Lower leg skin (tissue), 3 donors: ENCODE results near the gene CAMKK1.

Experiments used
- POLR2A ChIP-seq, 2 donors: fragments of 450-650 bp; IDR thresholded peaks; one replicate each; pipeline ENCODE4 v1.6.1; 2016 to 2017; ENCODE audit warnings: antibody characterized with exemption in 2 of 2, mild to moderate bottlenecking in 1 of 2, moderate library complexity in 1 of 2
- TF ChIP-seq, protein P1 (sequence below), 3 donors: fragments of 450-650 bp; IDR thresholded peaks; one replicate each; pipeline ENCODE4 v1.5.1; 2016; ENCODE audit warnings: antibody characterized with exemption in 3 of 3, mild to moderate bottlenecking in 3 of 3, moderate library complexity in 2 of 3

DNA sequence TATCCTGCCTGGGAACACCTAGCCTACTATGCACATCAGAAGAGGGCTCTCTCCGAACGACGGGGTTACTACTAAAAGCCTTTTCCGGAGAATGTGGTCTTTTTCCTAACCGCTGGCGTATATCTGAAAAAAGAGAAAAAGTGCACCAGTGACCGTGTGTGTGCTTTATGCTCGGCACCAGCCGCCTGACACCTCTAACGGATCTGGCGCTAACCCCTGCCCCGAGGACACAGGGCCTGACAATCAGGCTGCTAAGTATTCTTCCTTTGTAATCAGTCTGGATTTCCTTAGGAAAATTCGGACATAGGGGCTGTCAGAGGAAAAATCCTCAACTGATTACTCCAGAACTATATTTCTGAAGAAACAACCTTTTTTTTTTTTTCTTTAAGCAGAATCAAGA, 78.5 kb downstream of the CAMKK1 start:
- TF ChIP-seq POLR2A (IDR thresholded peaks at IDR 0.05): no peak
- TF ChIP-seq, protein P1, sequence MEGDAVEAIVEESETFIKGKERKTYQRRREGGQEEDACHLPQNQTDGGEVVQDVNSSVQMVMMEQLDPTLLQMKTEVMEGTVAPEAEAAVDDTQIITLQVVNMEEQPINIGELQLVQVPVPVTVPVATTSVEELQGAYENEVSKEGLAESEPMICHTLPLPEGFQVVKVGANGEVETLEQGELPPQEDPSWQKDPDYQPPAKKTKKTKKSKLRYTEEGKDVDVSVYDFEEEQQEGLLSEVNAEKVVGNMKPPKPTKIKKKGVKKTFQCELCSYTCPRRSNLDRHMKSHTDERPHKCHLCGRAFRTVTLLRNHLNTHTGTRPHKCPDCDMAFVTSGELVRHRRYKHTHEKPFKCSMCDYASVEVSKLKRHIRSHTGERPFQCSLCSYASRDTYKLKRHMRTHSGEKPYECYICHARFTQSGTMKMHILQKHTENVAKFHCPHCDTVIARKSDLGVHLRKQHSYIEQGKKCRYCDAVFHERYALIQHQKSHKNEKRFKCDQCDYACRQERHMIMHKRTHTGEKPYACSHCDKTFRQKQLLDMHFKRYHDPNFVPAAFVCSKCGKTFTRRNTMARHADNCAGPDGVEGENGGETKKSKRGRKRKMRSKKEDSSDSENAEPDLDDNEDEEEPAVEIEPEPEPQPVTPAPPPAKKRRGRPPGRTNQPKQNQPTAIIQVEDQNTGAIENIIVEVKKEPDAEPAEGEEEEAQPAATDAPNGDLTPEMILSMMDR (IDR thresholded peaks at IDR 0.05): no peak
